Neural cell (in vitro differentiated cells): ENCODE results near the gene SDSL.

Source experiments
- CTCF ChIP-seq: fragments of 450-650 bp; IDR thresholded peaks from 2 replicates; pipeline ENCODE4 v1.5.1; 2014; ENCODE audit warnings: antibody characterized with exemption, mild to moderate bottlenecking, moderate library complexity; ENCODE audit not compliant: poor library complexity, severe bottlenecking
- EP300 ChIP-seq: fragments of 450-650 bp; conservative IDR thresholded peaks from 2 replicates; pipeline ENCODE4 v1.6.1; 2014; ENCODE audit warnings: antibody characterized with exemption, mild to moderate bottlenecking, moderate library complexity; ENCODE audit not compliant: poor library complexity, severe bottlenecking
- EZH2 ChIP-seq: fragments of 200-600, 300-800 bp; shearing (Covaris generic), sonication (generic); IDR thresholded peaks from 2 replicates; pipeline ENCODE4 v1.6.1; 2014; ENCODE audit warnings: antibody characterized with exemption, low read length, borderline replicate concordance, mild to moderate bottlenecking; ENCODE audit not compliant: insufficient read depth, poor library complexity, severe bottlenecking
- POLR2AphosphoS5 ChIP-seq: IDR thresholded peaks from 2 replicates; pipeline ENCODE4 v1.6.1; 2012
- RAD21 ChIP-seq: fragments of 450-650 bp; conservative IDR thresholded peaks from 2 replicates; pipeline ENCODE4 v1.6.1; 2014; ENCODE audit warnings: antibody characterized with exemption, mild to moderate bottlenecking, moderate library complexity
- REST ChIP-seq: IDR thresholded peaks from 2 replicates; pipeline ENCODE4 v1.6.1; 2012; ENCODE audit warnings: borderline replicate concordance
- SMC3 ChIP-seq: fragments of 450-650 bp; conservative IDR thresholded peaks from 2 replicates; pipeline ENCODE4 v1.6.1; 2014; ENCODE audit warnings: antibody characterized with exemption, mild to moderate bottlenecking, moderate library complexity; ENCODE audit not compliant: poor library complexity
- TAF1 ChIP-seq: IDR thresholded peaks from 2 replicates; pipeline ENCODE4 v1.6.1; 2012; ENCODE audit warnings: low read depth

- TF ChIP-seq CTCF (no peak), EP300 (no peak), POLR2AphosphoS5 (no peak), REST (no peak), EZH2 (no peak), SMC3 (no peak), RAD21 (no peak), TAF1 (no peak)
These were observed 41.0 kb upstream of the SDSL start for GRCh38 chr12:113381220-113381619.
